GM21825 (cell line): ENCODE results near the gene PFKL.
A peak's percentile ranks its signal among the peaks of the same experiment; 100 is the strongest.
"Not testable (repeated sequence)": the region's sequence is repeated elsewhere in the genome, so short reads cannot be mapped to it uniquely, and the experiment has no call there.

Experiments
- ATAC-seq: cut with Tn5 transposase; IDR thresholded peaks from one replicate; pipeline ENCODE4 v1.9.1; 2021; ENCODE audit warnings: mild to moderate bottlenecking, moderate library complexity; ENCODE audit not compliant: unreplicated experiment

The PFKL gene

DNA sequence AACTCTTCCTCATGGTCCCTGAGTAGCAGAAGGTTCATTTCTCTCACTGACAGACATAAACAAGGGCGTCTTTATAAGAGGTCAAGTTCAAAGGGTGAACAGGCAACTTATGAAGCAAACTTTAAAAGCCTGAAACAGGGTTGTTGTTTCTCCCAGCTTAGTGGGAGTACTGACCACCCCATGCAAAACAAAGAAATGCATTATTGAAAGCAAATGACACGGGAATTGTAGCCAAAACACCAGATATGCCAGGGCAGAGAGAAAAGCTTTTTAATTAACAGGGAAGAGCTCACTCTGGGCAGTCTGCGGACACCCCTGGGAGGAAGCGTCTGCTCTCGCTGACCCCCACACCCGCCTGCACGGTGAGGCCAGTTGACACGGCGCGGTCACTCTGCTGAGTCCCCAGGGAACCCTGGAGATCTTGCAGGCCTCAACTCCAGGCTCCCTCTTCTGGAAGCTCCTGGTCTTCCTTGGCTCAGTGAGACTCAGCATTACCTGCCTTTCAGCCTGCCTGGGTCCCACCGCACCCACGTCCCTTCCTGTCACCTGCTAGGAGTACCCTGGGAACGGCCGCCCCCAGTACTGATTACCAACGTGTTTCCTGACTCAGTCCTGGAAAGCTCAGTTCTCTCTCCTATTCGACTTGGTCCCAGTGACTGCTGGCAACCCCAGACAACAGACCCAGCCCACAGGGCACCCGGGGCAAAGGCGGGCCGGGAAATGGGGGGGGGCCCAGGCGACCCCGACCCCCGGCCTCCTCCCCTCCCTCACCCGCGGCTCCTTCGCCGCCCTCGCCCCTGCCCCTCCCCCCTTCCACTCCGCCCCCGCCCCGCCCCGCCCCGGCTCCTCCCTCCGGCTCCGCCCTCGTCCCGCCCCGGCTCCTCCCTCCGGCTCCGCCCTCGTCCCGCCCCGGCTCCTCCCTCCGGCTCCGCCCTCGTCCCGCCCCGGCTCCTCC lies 38.4 kb downstream of the PFKL start:
- no peak for ATAC-seq

DNA sequence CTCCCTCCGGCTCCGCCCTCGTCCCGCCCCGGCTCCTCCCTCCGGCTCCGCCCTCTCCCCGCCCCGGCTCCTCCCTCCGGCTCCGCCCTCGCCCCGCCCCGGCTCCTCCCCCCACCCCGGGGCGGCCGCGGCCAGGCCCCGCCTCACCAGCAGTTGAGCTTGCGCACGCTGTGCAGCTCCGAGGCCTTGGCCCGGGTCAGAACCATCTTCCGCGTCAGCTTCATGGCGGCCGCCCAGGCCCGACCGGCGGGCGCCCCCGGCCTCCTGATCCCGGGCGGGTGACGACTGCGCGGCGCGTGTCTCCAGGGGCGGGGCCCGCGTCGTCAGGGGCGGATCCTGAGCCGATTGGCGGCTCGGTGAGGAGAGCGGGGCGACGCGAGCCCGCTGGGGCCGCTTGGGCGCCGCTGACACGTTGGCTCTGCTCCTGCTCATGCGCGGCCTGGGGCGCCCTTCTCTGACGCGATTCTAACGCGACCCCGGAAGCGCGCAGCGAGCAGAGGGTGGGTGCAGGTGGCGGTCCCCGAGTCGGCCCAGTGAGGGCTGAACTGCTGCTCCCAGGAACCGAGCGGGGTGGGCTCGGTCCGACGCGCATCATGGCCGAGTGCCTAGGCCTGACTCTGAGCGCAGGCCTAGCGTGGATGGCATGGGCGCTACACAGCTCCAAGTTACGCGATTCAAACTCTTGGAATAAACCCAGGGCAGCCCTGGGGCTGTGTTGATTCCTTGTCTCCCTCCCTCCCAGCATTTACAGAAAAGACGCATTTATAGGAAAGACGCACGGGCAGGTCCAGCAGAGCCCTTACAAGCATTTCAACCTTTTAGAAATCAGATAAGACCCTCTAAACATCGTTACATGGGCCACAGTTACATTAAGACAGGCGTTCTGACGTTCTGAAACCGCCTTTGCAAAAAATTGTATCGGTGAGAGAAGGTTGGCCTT lies 39.4 kb downstream of the PFKL start, which contains the start of gene CFAP410:
CFAP410 (minus strand) TSS at position 420 of the 940 bp plus-strand sequence; CDS start at position 224, 196 bp downstream.
- peak; percentile 81 for ATAC-seq

- not testable (repeated sequence) for ATAC-seq
Measured at GRCh38 chr21:44341726-44342458, 42.0 kb downstream of the PFKL start.

- ATAC-seq, result not testable (repeated sequence)
Measured at GRCh38 chr21:44342981-44343380, 43.1 kb downstream of the PFKL start.

- no peak for ATAC-seq
Measured at GRCh38 chr21:44344541-44345183, 44.8 kb downstream of the PFKL start.

GRCh38 chr21:44345495-44345894 lies 45.6 kb downstream of the PFKL start:
- no peak for ATAC-seq

GRCh38 chr21:44347911-44348451 lies 48.1 kb downstream of the PFKL start:
- ATAC-seq, result no peak

DNA sequence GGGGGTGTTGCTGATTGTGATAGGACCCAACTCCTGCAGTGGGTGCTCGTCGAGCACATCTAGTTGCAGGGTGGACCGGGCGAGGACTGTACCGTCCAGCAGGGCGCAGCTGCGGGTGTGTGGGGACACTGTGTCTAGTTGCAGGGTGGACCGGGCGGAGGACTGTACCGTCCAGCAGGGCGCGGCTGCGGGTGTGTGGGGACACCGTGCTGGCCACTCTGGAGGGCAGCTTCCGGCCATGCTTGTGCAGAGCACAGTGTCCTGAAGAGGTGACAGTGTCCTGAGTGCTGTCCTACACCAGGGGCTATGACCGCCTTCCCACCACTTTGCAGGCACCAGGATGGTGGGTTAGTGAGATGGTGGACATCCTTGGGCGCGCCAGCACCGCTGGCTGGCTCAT lies 49.0 kb downstream of the PFKL start:
- ATAC-seq, result no peak

- no peak for ATAC-seq
Measured at GRCh38 chr21:44349416-44349846, 49.6 kb downstream of the PFKL start.

DNA sequence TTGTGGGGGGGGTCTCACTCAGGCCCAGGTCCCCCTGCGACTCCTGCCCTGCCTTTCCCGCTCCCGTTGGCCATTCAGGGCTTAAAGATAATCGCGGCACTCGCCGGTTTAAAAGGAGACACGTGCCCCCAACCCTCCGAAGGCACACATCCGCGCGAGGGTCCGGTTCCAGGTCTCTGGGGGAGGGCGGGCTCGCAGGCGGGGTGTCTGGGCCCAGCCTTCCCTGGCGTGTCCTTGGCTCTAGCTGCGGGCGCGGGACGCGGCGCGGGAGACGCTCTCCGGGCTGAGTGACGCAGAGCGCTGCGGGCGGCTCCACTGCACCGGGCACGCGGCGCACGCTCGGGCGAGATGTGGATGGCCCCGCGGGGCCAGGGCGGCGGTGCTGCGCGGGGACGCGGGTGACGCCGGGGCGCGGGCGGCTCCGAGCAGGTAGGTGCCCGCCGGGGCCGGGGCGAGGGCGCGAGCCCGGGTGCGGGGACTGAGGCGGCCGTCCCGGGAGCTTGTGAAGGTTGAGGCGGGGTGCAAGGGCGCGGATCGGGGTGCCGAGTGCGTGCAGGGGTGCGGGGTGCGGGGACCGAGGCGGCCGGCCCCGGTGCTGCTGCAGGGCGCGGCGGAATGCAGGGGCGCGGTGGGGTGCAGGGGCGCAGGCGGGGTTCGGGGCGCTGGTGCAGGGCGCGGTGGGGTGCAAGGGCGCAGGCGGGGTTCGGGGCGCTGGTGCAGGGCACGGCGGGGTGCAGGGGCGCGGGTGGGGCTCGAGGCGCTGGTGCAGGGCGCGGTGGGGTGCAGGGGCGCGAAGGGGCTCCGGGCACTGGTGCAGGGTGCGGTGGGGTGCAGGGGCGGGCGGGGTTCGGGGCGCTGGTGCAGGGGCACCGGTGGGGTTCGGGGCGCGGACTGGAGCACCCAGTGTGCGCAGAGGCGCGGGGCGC lies 50.3 kb downstream of the PFKL start:
- no peak for ATAC-seq

DNA sequence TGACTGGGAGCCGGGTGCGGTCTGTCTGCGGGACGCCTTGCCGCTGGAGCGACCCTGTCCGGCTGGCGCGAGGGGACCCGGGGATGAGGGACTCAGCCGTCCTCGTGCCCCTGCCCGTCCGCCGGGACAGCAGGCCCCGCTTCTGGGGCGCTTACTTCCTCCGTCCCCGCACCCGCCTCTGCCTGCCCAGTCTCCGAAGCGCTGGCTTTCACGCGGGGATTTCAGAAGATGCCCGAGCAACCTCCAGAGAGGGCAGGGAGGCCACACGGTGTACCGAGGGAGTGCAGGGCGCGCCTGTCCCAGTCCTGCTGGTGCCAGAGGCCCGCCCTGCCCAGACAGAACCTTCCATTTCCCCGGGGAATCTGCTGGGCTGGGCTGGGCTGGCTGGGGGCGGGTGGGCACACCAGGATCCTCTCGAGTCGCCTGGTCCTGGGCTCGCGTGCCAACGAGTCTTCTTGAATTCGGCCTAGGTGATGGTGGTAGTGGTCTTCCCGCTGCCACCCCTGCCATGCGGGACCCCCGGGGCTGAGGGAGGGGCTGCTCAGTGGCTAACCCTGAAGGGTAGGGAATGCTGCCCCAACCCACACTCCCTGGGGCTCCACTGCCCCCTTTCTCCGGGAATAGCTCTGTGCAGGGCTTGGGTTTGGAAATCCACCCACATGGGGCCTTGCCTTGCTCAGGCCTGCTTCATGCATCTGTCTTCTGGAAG lies 51.1 kb downstream of the PFKL start:
- ATAC-seq, result no peak

GRCh38 chr21:44351535-44352252 lies 51.8 kb downstream of the PFKL start:
- ATAC-seq, result no peak

GRCh38 chr21:44352253-44352860 lies 52.5 kb downstream of the PFKL start:
- no peak for ATAC-seq

DNA sequence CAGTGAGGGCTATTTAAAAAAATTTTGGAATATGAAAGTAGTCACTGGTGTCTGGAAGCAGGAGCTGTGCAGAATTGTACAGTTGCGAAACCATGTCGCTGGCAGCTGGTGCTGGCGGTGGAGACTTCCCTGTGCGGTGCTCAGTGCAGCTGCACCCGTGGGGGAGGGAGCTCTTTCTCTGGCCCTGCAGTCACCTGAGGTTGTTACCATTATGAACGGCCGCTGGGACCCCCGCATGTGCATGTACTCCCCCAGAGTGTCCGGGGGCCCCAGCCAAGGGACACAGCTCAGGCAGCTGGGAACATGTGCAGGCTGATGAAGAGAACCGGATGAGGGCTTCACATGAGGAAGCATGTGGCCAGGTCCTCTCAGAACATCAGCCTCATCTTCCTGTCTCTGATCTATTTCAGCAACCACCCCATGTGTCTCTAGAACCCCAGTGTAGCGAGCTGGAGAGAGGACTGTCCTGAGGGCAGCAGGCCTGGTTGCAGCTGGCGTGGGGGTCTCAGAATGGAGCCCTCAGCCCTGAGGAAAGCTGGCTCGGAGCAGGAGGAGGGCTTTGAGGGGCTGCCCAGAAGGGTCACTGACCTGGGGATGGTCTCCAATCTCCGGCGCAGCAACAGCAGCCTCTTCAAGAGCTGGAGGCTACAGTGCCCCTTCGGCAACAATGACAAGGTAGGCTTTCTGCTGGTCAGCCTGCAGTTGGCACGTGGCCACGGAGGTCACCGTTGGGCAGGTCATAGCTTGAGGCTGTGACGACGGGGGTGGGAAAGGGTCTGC lies 53.5 kb downstream of the PFKL start, which contains the start of gene TRPM2:
TRPM2 (plus strand) TSS at position 431 of the 780 bp plus-strand sequence; CDS start at position 511, 80 bp downstream.
- ATAC-seq, result no peak

DNA sequence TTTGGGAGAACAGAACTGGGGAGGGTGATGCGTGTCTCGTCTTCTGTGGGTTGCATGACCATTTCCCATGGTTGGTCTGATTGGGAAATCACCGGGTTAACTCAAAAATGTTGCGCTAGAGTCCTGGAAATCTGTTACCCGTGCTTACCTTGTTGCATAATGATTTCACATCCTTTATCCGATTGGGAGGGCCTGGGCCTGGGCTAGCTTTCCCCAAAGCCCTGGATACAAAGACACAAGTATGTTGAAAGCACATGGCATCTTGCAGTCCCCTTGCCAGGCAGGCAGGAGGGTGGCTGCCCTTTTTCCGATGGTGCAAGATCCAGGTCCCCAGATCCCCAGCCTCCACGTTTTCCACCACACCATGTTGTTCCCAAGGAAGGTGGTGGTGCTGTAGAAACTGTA lies 54.1 kb downstream of the PFKL start:
- no peak for ATAC-seq
